ENCODE results near the gene TGM5.

Gene TGM5

DNA sequence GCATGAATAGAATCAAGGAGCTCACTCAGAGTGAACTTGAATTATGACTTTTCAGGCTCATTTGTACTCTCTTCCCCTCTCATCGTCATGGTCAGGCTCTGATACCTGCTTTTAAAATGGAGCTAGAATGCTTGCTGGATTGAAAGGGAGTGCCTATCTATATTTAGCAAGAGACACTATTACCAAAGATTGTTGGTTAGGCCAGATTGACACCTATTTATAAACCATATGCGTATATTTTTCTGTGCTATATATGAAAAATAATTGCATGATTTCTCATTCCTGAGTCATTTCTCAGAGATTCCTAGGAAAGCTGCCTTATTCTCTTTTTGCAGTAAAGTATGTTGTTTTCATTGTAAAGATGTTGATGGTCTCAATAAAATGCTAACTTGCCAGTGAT, 71.9 kb downstream of the TGM5 start:
- H3K27ac ChIP-seq: no peak overlapping the region
- H3K9me3 ChIP-seq: peaks cover 0 to 5% (median 0%) of the 10 kb centered on the region in 3 donors
- TF ChIP-seq, protein P1, sequence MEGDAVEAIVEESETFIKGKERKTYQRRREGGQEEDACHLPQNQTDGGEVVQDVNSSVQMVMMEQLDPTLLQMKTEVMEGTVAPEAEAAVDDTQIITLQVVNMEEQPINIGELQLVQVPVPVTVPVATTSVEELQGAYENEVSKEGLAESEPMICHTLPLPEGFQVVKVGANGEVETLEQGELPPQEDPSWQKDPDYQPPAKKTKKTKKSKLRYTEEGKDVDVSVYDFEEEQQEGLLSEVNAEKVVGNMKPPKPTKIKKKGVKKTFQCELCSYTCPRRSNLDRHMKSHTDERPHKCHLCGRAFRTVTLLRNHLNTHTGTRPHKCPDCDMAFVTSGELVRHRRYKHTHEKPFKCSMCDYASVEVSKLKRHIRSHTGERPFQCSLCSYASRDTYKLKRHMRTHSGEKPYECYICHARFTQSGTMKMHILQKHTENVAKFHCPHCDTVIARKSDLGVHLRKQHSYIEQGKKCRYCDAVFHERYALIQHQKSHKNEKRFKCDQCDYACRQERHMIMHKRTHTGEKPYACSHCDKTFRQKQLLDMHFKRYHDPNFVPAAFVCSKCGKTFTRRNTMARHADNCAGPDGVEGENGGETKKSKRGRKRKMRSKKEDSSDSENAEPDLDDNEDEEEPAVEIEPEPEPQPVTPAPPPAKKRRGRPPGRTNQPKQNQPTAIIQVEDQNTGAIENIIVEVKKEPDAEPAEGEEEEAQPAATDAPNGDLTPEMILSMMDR (IDR thresholded peaks at IDR 0.05): no peak
- intact Hi-C loops (cut with DNase I; ENCODE audit: low total_unique reads): loop anchor here (10.0 kb wide), 1 partner anchor 90 kb away; no protein-coding TSS in a partner anchor
- peaks cover 0 to 4% (median 0%) of the 10 kb centered on the region in 4 donors for H3K4me1 ChIP-seq
- DNase-seq: no peak
- no peak overlapping the region for H3K4me3 ChIP-seq
- no peaks in the 10 kb centered on the region for H3K27me3 ChIP-seq
- H3K36me3 ChIP-seq: peaks cover 75 to 88% (median 86%) of the 10 kb centered on the region in 3 donors

DNA sequence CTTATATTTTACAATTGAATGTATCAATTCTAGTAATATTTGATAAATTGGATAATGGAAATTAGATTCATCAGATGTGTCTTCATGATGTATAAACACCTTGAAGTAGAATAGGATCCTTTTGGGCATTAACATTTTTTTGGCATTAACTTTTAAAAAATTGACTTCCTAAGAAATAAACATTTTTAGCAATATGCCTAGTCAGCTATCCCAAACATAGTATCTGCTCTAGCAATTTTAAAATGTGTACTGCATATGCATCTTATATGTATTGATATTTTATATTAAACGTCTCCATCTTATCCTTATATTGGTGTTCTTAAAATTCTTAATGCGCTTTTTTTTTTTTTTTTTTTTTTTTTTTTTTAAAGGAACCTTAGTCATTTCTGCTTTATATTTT, 73.0 kb downstream of the TGM5 start:
- H3K4me3 ChIP-seq: no peak overlapping the region
- peaks cover 0 to 11% (median 0%) of the 10 kb centered on the region in 4 donors for H3K4me1 ChIP-seq
- H3K27ac ChIP-seq: no peak overlapping the region
- DNase-seq: no peak
- TF ChIP-seq, protein P1 (IDR thresholded peaks at IDR 0.05): no peak
- peaks cover 0 to 3% (median 0%) of the 10 kb centered on the region in 3 donors for H3K9me3 ChIP-seq
- intact Hi-C loops (cut with DNase I; ENCODE audit: low total_unique reads): loop anchor here (10.0 kb wide), 1 partner anchor 91 kb away; no protein-coding TSS in a partner anchor
- no peaks in the 10 kb centered on the region for H3K27me3 ChIP-seq
- H3K36me3 ChIP-seq: peaks cover 83 to 91% (median 88%) of the 10 kb centered on the region in 3 donors

DNA sequence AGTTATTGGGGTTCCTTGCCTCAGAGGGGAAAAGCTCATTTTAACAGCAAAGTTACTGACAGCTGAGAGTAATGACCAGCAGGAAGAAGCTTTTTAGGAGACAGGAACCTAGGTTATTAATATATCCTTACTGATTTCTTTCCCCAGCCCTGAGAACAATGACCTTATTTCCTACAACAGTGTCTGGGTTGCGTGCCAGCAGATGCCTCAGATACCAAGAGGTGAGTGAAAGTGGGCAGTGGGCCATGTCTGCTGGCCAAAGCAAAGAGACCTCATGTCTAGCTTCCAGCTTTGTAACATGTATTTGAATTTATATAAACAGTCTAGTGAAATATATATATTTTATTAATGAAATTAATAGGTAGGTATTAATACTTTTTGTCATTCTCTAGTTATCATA, 76.5 kb downstream of the TGM5 start:
- TF ChIP-seq, protein P1 (IDR thresholded peaks at IDR 0.05): no peak
- Histone ChIP-seq H3K9me3 (no peaks in the 10 kb centered on the region), H3K27me3 (no peaks in the 10 kb centered on the region), H3K4me3 (no peak overlapping the region), H3K27ac (no peak overlapping the region), H3K4me1 (peaks cover 0 to 32% (median 17%) of the 10 kb centered on the region in 4 donors), H3K36me3 (peaks cover 53 to 62% (median 55%) of the 10 kb centered on the region in 3 donors)
- intact Hi-C loops (cut with DNase I; ENCODE audit: low total_unique reads): loop anchor here (10.0 kb wide), 1 partner anchor 95 kb away; no protein-coding TSS in a partner anchor
- no peak for DNase-seq

DNA sequence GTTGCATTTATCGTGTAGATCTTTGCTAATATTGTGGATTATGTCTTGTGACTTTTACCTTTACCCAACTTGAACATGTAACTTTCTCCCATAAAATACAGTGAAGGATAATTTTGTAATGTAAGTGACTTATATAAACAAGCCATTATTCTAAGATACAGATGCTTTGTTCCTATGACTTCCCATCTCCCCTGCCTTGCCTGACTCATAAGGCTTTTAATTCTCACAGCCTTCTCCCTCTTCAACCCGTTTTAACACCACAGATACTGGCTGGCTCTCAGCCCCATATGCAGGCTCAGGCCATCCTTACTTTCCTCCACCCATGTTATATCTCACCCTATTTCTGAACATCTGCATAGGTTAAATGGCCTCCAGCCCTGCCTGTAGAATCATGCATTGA, 77.4 kb downstream of the TGM5 start:
- Histone ChIP-seq H3K4me1 (peaks cover 0 to 35% (median 17%) of the 10 kb centered on the region in 4 donors), H3K27ac (no peak overlapping the region), H3K9me3 (no peaks in the 10 kb centered on the region), H3K4me3 (no peak overlapping the region), H3K27me3 (no peaks in the 10 kb centered on the region), H3K36me3 (peaks cover 47 to 53% (median 48%) of the 10 kb centered on the region in 3 donors)
- intact Hi-C loops (cut with DNase I; ENCODE audit: low total_unique reads): no loop called here
- TF ChIP-seq, protein P1 (IDR thresholded peaks at IDR 0.05): no peak
- no peak for DNase-seq

DNA sequence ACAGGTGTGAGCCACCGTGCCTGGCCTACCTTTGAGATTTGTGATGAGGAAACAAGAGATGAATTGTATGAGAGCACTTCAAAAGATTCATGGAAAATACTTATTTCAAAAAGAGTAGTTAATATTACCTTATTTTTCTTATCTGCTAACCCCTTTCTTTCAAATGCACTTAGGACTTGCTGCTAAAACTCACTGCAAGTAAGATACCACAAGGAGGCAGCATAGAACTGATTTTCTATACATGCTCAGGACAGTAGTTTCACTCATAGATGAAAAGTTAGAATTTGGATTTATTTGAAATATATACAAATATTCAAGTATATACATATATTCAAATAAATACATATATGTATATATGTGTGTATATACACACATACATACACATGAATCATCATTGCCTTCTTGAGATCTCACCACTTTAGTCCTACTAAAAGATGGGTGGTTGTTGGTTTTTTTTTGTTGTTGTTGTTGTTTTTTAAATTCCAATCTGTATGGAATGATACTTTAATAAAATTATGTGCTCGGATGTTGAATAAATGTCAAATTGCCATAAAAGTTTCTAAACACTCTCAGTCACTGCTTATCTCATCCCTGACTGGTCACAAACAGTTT, 79.1 kb downstream of the TGM5 start:
- H3K36me3 ChIP-seq: peaks cover 36 to 42% (median 42%) of the 10 kb centered on the region in 3 donors
- peaks cover 0 to 35% (median 17%) of the 10 kb centered on the region in 4 donors for H3K4me1 ChIP-seq
- no peaks in the 10 kb centered on the region for H3K27me3 ChIP-seq
- no peaks in the 10 kb centered on the region for H3K9me3 ChIP-seq
- no peak overlapping the region for H3K4me3 ChIP-seq
- no peak overlapping the region for H3K27ac ChIP-seq
- DNase-seq: no peak
- TF ChIP-seq, protein P1 (IDR thresholded peaks at IDR 0.05): peak; percentile 28 to 46
- intact Hi-C loops (cut with DNase I; ENCODE audit: low total_unique reads): no loop called here
